SU-DHL-6 (cell line): ENCODE data around the gene PDIK1L.
"Not testable (repeated sequence)": the region's sequence is repeated elsewhere in the genome, so short reads cannot be mapped to it uniquely, and the experiment has no call there.

ENCODE experiments used
- H2AFZ ChIP-seq: fragments of 200-600 bp; sonication (generic); 2 replicates; pipeline ENCODE4 v1.6.1; 2014; ENCODE audit warnings: low read depth, mild to moderate bottlenecking, moderate library complexity, mixed read lengths, antibody characterized with exemption, low read length; ENCODE audit not compliant: severe bottlenecking
- H3F3A ChIP-seq: fragments of 200-600 bp; shearing (Covaris generic); 2 replicates; pipeline ENCODE4 v1.6.0; 2016; ENCODE audit warnings: antibody characterized with exemption, mild to moderate bottlenecking; ENCODE audit not compliant: insufficient read depth
- H3K27ac ChIP-seq: fragments of 200-600 bp; sonication (generic); 2 replicates; pipeline ENCODE4 v1.5.1; 2016; ENCODE audit warnings: low read depth, mild to moderate bottlenecking, low read length, moderate library complexity, mixed read lengths
- H3K27me3 ChIP-seq: fragments of 200-600 bp; sonication (generic), shearing (Covaris generic); 2 replicates; pipeline ENCODE4 v1.6.0; 2014; ENCODE audit warnings: mild to moderate bottlenecking, low read length
- H3K36me3 ChIP-seq: fragments of 200-600 bp; sonication (generic); 2 replicates; pipeline ENCODE4 v1.6.1; 2014; ENCODE audit warnings: mild to moderate bottlenecking, low read length, mixed read lengths
- H3K4me2 ChIP-seq: fragments of 300-600, 200-600 bp; shearing (Covaris generic), sonication (generic); 2 replicates; pipeline ENCODE4 v1.6.0; 2014; ENCODE audit warnings: low read length, low read depth, mild to moderate bottlenecking; ENCODE audit not compliant: poor library complexity, severe bottlenecking
- H3K4me3 ChIP-seq: fragments of 200-600 bp; sonication (generic); 2 replicates; pipeline ENCODE4 v1.5.1; 2014; ENCODE audit warnings: antibody characterized with exemption, low read length, mild to moderate bottlenecking, mixed read lengths; ENCODE audit not compliant: insufficient read depth, poor library complexity, severe bottlenecking
- H3K79me2 ChIP-seq: fragments of 200-600 bp; sonication (generic); 2 replicates; pipeline ENCODE4 v1.6.1; 2014; ENCODE audit warnings: mild to moderate bottlenecking, low read length, moderate library complexity; ENCODE audit not compliant: insufficient read depth
- H3K9ac ChIP-seq: fragments of 200-600 bp; sonication (generic); 2 replicates; pipeline ENCODE4 v1.7.0; 2014; ENCODE audit warnings: mild to moderate bottlenecking, low read length
- H3K9me2 ChIP-seq: fragments of 200-600 bp; sonication (generic); replicated peaks from 2 replicates; pipeline ENCODE4 v1.6.1; 2014; ENCODE audit warnings: low read length; ENCODE audit not compliant: insufficient read depth
- H3K9me3 ChIP-seq: fragments of 200-600 bp; sonication (generic); 2 replicates; pipeline ENCODE4 v1.6.1; 2014; ENCODE audit warnings: low read length, mixed read lengths; ENCODE audit not compliant: insufficient read depth
- H4K20me1 ChIP-seq: fragments of 200-600 bp; sonication (generic); 2 replicates; pipeline ENCODE4 v1.6.1; 2014; ENCODE audit warnings: low read depth, mild to moderate bottlenecking, antibody characterized with exemption, low read length, moderate library complexity, mixed read lengths
- CTCF ChIP-seq: fragments of 200-600 bp; sonication (generic); IDR thresholded peaks from one replicate; pipeline ENCODE4 v1.5.1; 2017; ENCODE audit warnings: antibody characterized with exemption, mild to moderate bottlenecking, low read length, moderate library complexity; ENCODE audit not compliant: insufficient read depth, poor library complexity, severe bottlenecking
- EZH2phosphoT487 ChIP-seq: fragments of 200-600 bp; sonication (generic), shearing (Covaris generic); conservative IDR thresholded peaks from 2 replicates; pipeline ENCODE4 v1.6.1; 2018; ENCODE audit warnings: mild to moderate bottlenecking, antibody characterized with exemption, low read length, moderate library complexity, mixed read lengths

PDIK1L gene

GRCh38 chr1:26097696-26098095 is 13.9 kb upstream of the PDIK1L start:
- Histone ChIP-seq H3K9me3 (no peaks in the 10 kb centered on the region), H3K4me2 (no peak overlapping the region), H2AFZ (no peak overlapping the region), H3K27ac (no peak overlapping the region), H3K27me3 (no peaks in the 10 kb centered on the region), H3K36me3 (no peaks in the 10 kb centered on the region), H3K9ac (no peak overlapping the region), H3K4me3 (no peak overlapping the region), H3F3A (no peaks in the 10 kb centered on the region), H4K20me1 (no peaks in the 10 kb centered on the region), H3K79me2 (no peaks in the 10 kb centered on the region), H3K9me2 (no peaks in the 10 kb centered on the region)
- TF ChIP-seq CTCF (no peak), EZH2phosphoT487 (no peak)

GRCh38 chr1:26098602-26099001 is 13.0 kb upstream of the PDIK1L start:
- H3K27me3 ChIP-seq, result no peaks in the 10 kb centered on the region
- H3K27ac ChIP-seq, result no peak overlapping the region
- no peaks in the 10 kb centered on the region for H4K20me1 ChIP-seq
- no peaks in the 10 kb centered on the region for H3K9me3 ChIP-seq
- H3K9me2 ChIP-seq, result no peaks in the 10 kb centered on the region
- H3K4me2 ChIP-seq, result no peak overlapping the region
- H2AFZ ChIP-seq, result no peak overlapping the region
- no peaks in the 10 kb centered on the region for H3K79me2 ChIP-seq
- TF ChIP-seq CTCF, result no peak
- no peak for TF ChIP-seq EZH2phosphoT487
- H3K4me3 ChIP-seq, result no peak overlapping the region
- H3F3A ChIP-seq, result no peaks in the 10 kb centered on the region
- H3K9ac ChIP-seq, result no peak overlapping the region
- H3K36me3 ChIP-seq, result no peaks in the 10 kb centered on the region

- Histone ChIP-seq H3K27me3 (no peaks in the 10 kb centered on the region), H3K79me2 (no peaks in the 10 kb centered on the region), H3K9ac (no peak overlapping the region), H3K27ac (no peak overlapping the region), H3K9me3 (no peaks in the 10 kb centered on the region), H4K20me1 (no peaks in the 10 kb centered on the region), H3K9me2 (no peaks in the 10 kb centered on the region), H3K4me2 (no peak overlapping the region), H2AFZ (no peak overlapping the region), H3K36me3 (no peaks in the 10 kb centered on the region), H3F3A (no peaks in the 10 kb centered on the region), H3K4me3 (no peak overlapping the region)
- TF ChIP-seq EZH2phosphoT487, result no peak
- TF ChIP-seq CTCF, result no peak
Measured at GRCh38 chr1:26099780-26100179, 11.8 kb upstream of the PDIK1L start.

GRCh38 chr1:26100204-26100603 is 11.4 kb upstream of the PDIK1L start:
- H3K4me2 ChIP-seq, H2AFZ ChIP-seq, H3K27me3 ChIP-seq: not testable (repeated sequence)

More at GRCh38 chr1:26100204-26100603, 11.4 kb upstream of the PDIK1L start:
- not testable (repeated sequence) for H3K9ac ChIP-seq, H3F3A ChIP-seq, H3K79me2 ChIP-seq, H4K20me1 ChIP-seq, H3K9me2 ChIP-seq, H3K36me3 ChIP-seq, H3K9me3 ChIP-seq, H3K4me3 ChIP-seq, H3K27ac ChIP-seq
